Glutamatergic neuron (in vitro differentiated cells): Measurements from ENCODE around the gene IGFBP7. TPM values are rescaled to one million over a fixed set of nuclear protein-coding genes. Genes with fewer than 3 reads are reported as not detected.
"Not testable (repeated sequence)": the region's sequence is repeated elsewhere in the genome, so short reads cannot be mapped to it uniquely, and the experiment has no call there.

Experiments
- DNase-seq: peaks from one replicate; pipeline ENCODE4 v3.0.0; 2022
- H3K27ac Mint-ChIP-seq: one replicate; pipeline ENCODE4 v1.8.0; 2020; ENCODE audit warnings: mild to moderate bottlenecking, mixed read lengths, inconsistent platforms; ENCODE audit not compliant: unreplicated experiment
- H3K27me3 Mint-ChIP-seq: one replicate; pipeline ENCODE4 v1.8.0; 2020; ENCODE audit warnings: mild to moderate bottlenecking, moderate library complexity, mixed read lengths, inconsistent platforms; ENCODE audit not compliant: unreplicated experiment
- H3K36me3 Mint-ChIP-seq: one replicate; pipeline ENCODE4 v1.8.0; 2020; ENCODE audit warnings: mild to moderate bottlenecking, mixed read lengths, inconsistent platforms; ENCODE audit not compliant: unreplicated experiment
- H3K4me1 Mint-ChIP-seq: one replicate; pipeline ENCODE4 v1.8.0; 2020; ENCODE audit warnings: mild to moderate bottlenecking, low read depth, mixed read lengths, inconsistent platforms; ENCODE audit not compliant: unreplicated experiment
- H3K4me3 Mint-ChIP-seq: one replicate; pipeline ENCODE4 v1.8.0; 2020; ENCODE audit warnings: mild to moderate bottlenecking, mixed read lengths, inconsistent platforms; ENCODE audit not compliant: unreplicated experiment
- H3K9me3 Mint-ChIP-seq: one replicate; pipeline ENCODE4 v1.8.0; 2020; ENCODE audit warnings: mild to moderate bottlenecking, moderate library complexity, mixed read lengths, inconsistent platforms; ENCODE audit not compliant: unreplicated experiment
- total RNA-seq: library from RNA; stranded (reverse); fragmentation: NEBNext Ultra II Directional; extraction: Animal tissue kit (Norgen Biotek cat#: 25700); gene quantifications from one replicate; pipeline ENCODE4 v1.2.1, GENCODE V29; 2021; ENCODE audit not compliant: unreplicated experiment
- TF ChIP-seq, protein P1 (sequence below): fragments of 200-600 bp; sonication (generic); IDR thresholded peaks from one replicate; pipeline ENCODE4 v1.5.0; 2021; ENCODE audit not compliant: partially characterized antibody, unreplicated experiment

Gene IGFBP7
- total RNA-seq, 1 donor from 2014 or later: not detected

DNA sequence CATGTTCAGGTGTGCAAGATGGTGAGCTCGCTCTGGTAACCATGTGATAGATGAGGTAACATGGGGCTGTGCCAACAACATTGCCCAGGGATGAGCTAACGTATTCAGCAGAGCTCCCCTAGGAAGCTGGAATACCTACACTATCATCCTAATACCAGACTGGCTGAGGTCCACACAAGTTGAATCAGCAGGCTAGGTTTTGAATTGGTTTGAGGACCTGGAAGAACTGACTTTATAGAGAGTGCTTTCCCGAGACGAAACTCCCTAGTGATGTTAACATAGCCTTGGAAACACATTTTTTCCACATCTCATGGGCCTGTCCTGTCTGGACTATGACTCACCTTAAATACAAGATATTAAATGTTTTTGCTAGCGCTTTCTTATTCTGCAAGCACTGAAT, 56.7 kb downstream of the IGFBP7 start:
- peaks cover 2% of the 10 kb centered on the region for H3K27me3 Mint-ChIP-seq

DNA sequence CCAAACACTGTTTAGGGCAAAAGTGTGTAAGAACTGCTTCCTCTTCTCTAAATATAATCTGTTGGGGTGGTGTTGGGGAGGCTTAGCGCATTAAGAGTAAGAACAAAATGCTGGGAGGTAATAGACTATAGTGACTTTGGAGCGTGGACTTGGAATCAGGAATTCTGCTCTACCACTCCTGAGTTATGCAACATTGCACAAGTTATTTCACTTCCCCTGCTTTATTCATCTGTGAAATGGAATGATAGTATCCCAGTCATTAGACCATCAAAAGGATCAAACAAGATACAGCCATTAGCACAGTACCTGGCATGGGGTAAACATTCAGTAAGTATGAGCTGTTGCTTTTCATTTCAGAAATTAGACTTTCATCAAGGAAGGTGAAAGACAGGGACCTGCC, 58.7 kb downstream of the IGFBP7 start:
- H3K4me3 Mint-ChIP-seq: no peak overlapping the region
- no peak overlapping the region for H3K27ac Mint-ChIP-seq
- no peak for DNase-seq
- peaks cover 7% of the 10 kb centered on the region for H3K36me3 Mint-ChIP-seq
- TF ChIP-seq, protein P1, sequence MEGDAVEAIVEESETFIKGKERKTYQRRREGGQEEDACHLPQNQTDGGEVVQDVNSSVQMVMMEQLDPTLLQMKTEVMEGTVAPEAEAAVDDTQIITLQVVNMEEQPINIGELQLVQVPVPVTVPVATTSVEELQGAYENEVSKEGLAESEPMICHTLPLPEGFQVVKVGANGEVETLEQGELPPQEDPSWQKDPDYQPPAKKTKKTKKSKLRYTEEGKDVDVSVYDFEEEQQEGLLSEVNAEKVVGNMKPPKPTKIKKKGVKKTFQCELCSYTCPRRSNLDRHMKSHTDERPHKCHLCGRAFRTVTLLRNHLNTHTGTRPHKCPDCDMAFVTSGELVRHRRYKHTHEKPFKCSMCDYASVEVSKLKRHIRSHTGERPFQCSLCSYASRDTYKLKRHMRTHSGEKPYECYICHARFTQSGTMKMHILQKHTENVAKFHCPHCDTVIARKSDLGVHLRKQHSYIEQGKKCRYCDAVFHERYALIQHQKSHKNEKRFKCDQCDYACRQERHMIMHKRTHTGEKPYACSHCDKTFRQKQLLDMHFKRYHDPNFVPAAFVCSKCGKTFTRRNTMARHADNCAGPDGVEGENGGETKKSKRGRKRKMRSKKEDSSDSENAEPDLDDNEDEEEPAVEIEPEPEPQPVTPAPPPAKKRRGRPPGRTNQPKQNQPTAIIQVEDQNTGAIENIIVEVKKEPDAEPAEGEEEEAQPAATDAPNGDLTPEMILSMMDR: no peak
- H3K27me3 Mint-ChIP-seq: peaks cover 2% of the 10 kb centered on the region
- H3K9me3 Mint-ChIP-seq: no peaks in the 10 kb centered on the region
- H3K4me1 Mint-ChIP-seq: peaks cover 7% of the 10 kb centered on the region

More for the DNA sequence above, 56.7 kb downstream of the IGFBP7 start:
- H3K27ac Mint-ChIP-seq: no peak overlapping the region
- H3K4me3 Mint-ChIP-seq: no peak overlapping the region
- H3K36me3 Mint-ChIP-seq: no peaks in the 10 kb centered on the region
- DNase-seq: no peak
- no peaks in the 10 kb centered on the region for H3K9me3 Mint-ChIP-seq
- peaks cover 7% of the 10 kb centered on the region for H3K4me1 Mint-ChIP-seq
- TF ChIP-seq, protein P1: no peak

GRCh38 chr4:57051095-57051494, 59.1 kb downstream of the IGFBP7 start:
- H3K36me3 Mint-ChIP-seq: peaks cover 7% of the 10 kb centered on the region
- H3K4me3 Mint-ChIP-seq: no peak overlapping the region
- peaks cover 2% of the 10 kb centered on the region for H3K27me3 Mint-ChIP-seq
- peaks cover 4% of the 10 kb centered on the region for H3K4me1 Mint-ChIP-seq
- H3K27ac Mint-ChIP-seq: no peak overlapping the region
- H3K9me3 Mint-ChIP-seq: no peaks in the 10 kb centered on the region
- no peak for DNase-seq
- TF ChIP-seq, protein P1: no peak

DNA sequence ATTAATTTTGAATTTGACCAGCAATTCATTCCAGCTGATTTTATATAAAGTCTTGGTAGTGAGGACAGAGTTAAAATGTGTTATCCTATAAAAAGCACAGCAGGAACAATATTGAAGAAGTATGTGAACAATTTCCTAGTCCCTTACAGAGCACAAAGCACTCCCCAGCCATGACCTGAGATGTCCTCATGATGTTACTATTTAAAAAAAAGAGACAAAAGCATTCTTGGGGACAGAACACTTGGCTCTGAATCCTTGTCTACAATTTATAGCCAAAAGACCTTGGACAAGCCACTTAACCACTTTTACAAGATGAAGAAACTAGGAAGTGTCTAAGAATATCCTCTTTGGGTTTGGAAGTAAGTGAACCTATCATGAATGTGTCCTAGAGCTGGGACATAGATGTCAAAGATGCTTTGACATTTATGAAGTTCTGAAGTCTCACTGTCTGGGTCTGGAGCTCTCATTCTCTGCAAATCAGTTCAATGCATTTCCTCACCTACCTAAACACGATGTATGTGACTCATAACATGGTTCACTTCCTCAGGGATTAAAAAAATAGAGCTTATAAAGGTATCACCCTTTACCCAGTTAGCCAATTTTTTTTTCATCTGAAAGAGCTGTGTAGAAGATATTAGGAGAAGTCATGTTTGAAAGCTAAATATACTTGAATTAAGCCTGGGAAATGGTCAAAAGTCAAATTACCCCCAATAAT, 61.4 kb downstream of the IGFBP7 start:
- TF ChIP-seq, protein P1: no peak
- H3K27ac Mint-ChIP-seq: no peak overlapping the region
- H3K9me3 Mint-ChIP-seq: no peaks in the 10 kb centered on the region
- H3K27me3 Mint-ChIP-seq: peaks cover 2% of the 10 kb centered on the region
- DNase-seq: no peak
- H3K4me1 Mint-ChIP-seq: peaks cover 3% of the 10 kb centered on the region
- H3K4me3 Mint-ChIP-seq: no peak overlapping the region
- H3K36me3 Mint-ChIP-seq: peaks cover 7% of the 10 kb centered on the region

DNA sequence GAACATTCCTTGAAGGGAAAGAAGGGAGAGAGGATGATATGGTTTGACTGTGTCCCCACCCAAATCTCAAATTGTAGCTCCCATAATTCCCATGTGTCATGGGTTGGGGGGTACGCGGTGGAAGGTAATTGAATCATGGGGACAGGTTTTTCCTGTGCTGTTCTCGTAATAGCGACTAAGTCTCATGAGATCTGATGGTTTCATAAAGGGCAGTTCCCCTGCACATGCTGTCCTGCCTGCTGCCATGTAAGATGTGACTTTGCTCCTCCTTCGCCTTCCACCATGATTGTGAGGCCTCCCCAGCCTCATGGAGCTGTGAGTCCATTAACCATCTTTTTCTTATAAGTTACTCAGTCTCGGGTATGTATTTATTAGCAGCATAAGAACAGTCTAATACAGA, 63.1 kb downstream of the IGFBP7 start:
- not testable (repeated sequence) for H3K27me3 Mint-ChIP-seq, H3K36me3 Mint-ChIP-seq, DNase-seq, H3K4me3 Mint-ChIP-seq, H3K27ac Mint-ChIP-seq, H3K9me3 Mint-ChIP-seq, H3K4me1 Mint-ChIP-seq
